IMR-90 (cell line): ENCODE results near the gene DBH. TPM values are rescaled to one million over a fixed set of nuclear protein-coding genes. Genes with fewer than 3 reads are reported as not detected.

Experiments used
- ATAC-seq: fragments of 200-7000 bp; cut with Tn5 transposase; 2 replicates; pipeline ENCODE4 v1.9.1; 2020; ENCODE audit warnings: low read depth, mild to moderate bottlenecking, moderate library complexity
- BruUV-seq: library from RNA; stranded (reverse); fragments of 400-500 nt; replicated peaks from 2 replicates; lab custom pipeline; 2021; lab: Mats Ljungman, UMichigan
- CTCF ChIA-PET: fragments of 300-600 bp; formaldehyde crosslinking; extraction: SDS; loops from one replicate; lab custom pipeline; 2021; ENCODE audit warnings: antibody characterized with exemption; lab: Yijun Ruan, JAX
- POLR2A ChIA-PET: fragments of 300-600 bp; sonication (Branson Sonifier 250); formaldehyde crosslinking; loops from one replicate; lab custom pipeline; 2022; ENCODE audit warnings: antibody characterized with exemption; ENCODE audit not compliant: unreplicated experiment; lab: Charles Lee
- DNase-seq: peaks from one replicate; pipeline ENCODE4 v3.0.0; 2013
- H2AFZ ChIP-seq: replicated peaks from 2 replicates; pipeline ENCODE3; 2013; ENCODE audit warnings: low read length, mild to moderate bottlenecking; ENCODE audit not compliant: poor library complexity
- H2AK5ac ChIP-seq: 2 replicates; pipeline ENCODE4 v1.6.1; 2013; ENCODE audit warnings: low read depth, low read length, inconsistent platforms
- H2AK9ac ChIP-seq: replicated peaks from 2 replicates; pipeline ENCODE3; 2013; ENCODE audit warnings: mild to moderate bottlenecking, low read depth, low read length, moderate library complexity; ENCODE audit not compliant: poor library complexity
- H2BK120ac ChIP-seq: 2 replicates; pipeline ENCODE4 v1.6.1; 2013; ENCODE audit warnings: low read depth, low read length, inconsistent platforms
- H2BK15ac ChIP-seq: 3 replicates; pipeline ENCODE4 v1.6.1; 2013; ENCODE audit warnings: low read depth, low read length, inconsistent platforms
- H2BK20ac ChIP-seq: 2 replicates; pipeline ENCODE4 v1.6.1; 2013; ENCODE audit warnings: low read depth, mild to moderate bottlenecking, inconsistent platforms, low read length, moderate library complexity
- H2BK5ac ChIP-seq: 2 replicates; pipeline ENCODE4 v1.6.1; 2013; ENCODE audit warnings: mild to moderate bottlenecking, low read depth, low read length, inconsistent platforms; ENCODE audit not compliant: poor library complexity, severe bottlenecking
- H3K14ac ChIP-seq: replicated peaks from 2 replicates; pipeline ENCODE4 v1.6.1; 2013; ENCODE audit warnings: low read depth, low read length, inconsistent platforms
- H3K18ac ChIP-seq: 2 replicates; pipeline ENCODE4 v1.6.1; 2013; ENCODE audit warnings: low read depth, low read length, control low read depth
- H3K23ac ChIP-seq: 2 replicates; pipeline ENCODE4 v1.6.1; 2013; ENCODE audit warnings: low read depth, low read length, inconsistent platforms
- H3K27ac ChIP-seq: 2 replicates; pipeline ENCODE4 v1.5.1; 2013; ENCODE audit warnings: mild to moderate bottlenecking, control low read depth, low read length; ENCODE audit not compliant: insufficient read depth
- H3K27me3 ChIP-seq: 2 replicates; pipeline ENCODE4 v1.6.1; 2013; ENCODE audit warnings: low read length; ENCODE audit not compliant: control insufficient read depth, insufficient read depth
- H3K36me3 ChIP-seq: 2 replicates; pipeline ENCODE4 v1.6.1; 2013; ENCODE audit warnings: low read length, mixed read lengths; ENCODE audit not compliant: control insufficient read depth, insufficient read depth
- H3K4ac ChIP-seq: 2 replicates; pipeline ENCODE4 v1.6.1; 2013; ENCODE audit warnings: low read depth, low read length, inconsistent platforms
- H3K4me1 ChIP-seq: 2 replicates; pipeline ENCODE4 v1.6.1; 2013; ENCODE audit warnings: low read length, mixed read lengths; ENCODE audit not compliant: control insufficient read depth, insufficient read depth
- H3K4me2 ChIP-seq: 2 replicates; pipeline ENCODE4 v1.6.1; 2013; ENCODE audit warnings: low read depth, mild to moderate bottlenecking, control low read depth, low read length, moderate library complexity
- H3K4me3 ChIP-seq: 2 replicates; pipeline ENCODE4 v1.5.1; 2013; ENCODE audit warnings: low read depth, mild to moderate bottlenecking, control low read depth, low read length, moderate library complexity; ENCODE audit not compliant: insufficient read depth
- H3K56ac ChIP-seq: 2 replicates; pipeline ENCODE4 v1.6.1; 2013; ENCODE audit warnings: low read length, inconsistent platforms; ENCODE audit not compliant: insufficient read depth; ENCODE audit errors: extremely low read depth
- H3K79me1 ChIP-seq, 2 experiments: 2 replicates each; pipeline ENCODE4 v1.6.1; 2013; ENCODE audit warnings: low read length in 2 of 2, inconsistent platforms in 1 of 2, low read depth in 1 of 2
- H3K9ac ChIP-seq: 2 replicates; pipeline ENCODE4 v1.6.1; 2013; ENCODE audit warnings: low read depth, low read length, control low read depth
- H3K9me1 ChIP-seq: 2 replicates; pipeline ENCODE4 v1.6.1; 2013; ENCODE audit warnings: low read length, inconsistent platforms; ENCODE audit not compliant: insufficient read depth
- H3K9me3 ChIP-seq: 2 replicates; pipeline ENCODE4 v1.6.1; 2013; ENCODE audit warnings: low read length; ENCODE audit not compliant: control insufficient read depth, insufficient read depth
- H4K20me1 ChIP-seq: 2 replicates; pipeline ENCODE4 v1.6.1; 2013; ENCODE audit warnings: low read length, inconsistent platforms; ENCODE audit not compliant: insufficient read depth
- H4K5ac ChIP-seq: 2 replicates; pipeline ENCODE4 v1.6.1; 2013; ENCODE audit warnings: mild to moderate bottlenecking, low read depth, low read length, control low read depth
- H4K8ac ChIP-seq, 2 experiments: 2 replicates each; pipeline ENCODE4 v1.6.1; 2013; ENCODE audit warnings: low read depth in 2 of 2, low read length in 2 of 2, control low read depth in 1 of 2, inconsistent platforms in 1 of 2
- H4K91ac ChIP-seq: 2 replicates; pipeline ENCODE4 v1.6.1; 2013; ENCODE audit warnings: low read depth, low read length, inconsistent platforms; ENCODE audit not compliant: insufficient read depth
- MXI1 ChIP-seq: IDR thresholded peaks from 2 replicates; pipeline ENCODE4 v1.6.1; 2012; ENCODE audit warnings: low read depth, mild to moderate bottlenecking, low read length, moderate library complexity, borderline replicate concordance
- WGBS, 2 experiments: methylation state at CpG; one replicate each; pipeline versions ENCODE4 v1.1.5 to v1.1.7; 2013; ENCODE audit warnings: missing lambda C conversion rate in 2 of 2; ENCODE audit not compliant: insufficient read length in 1 of 2; ENCODE audit errors: extremely low coverage in 2 of 2; 5-methylcytosine and 5-hydroxymethylcytosine counted together
- dilution Hi-C: fragments of 300-500 bp; cut with HindIII; formaldehyde crosslinking; loops from one replicate; pipeline ENCODE4 v1.14.3; 2018; ENCODE audit warnings: low sequenced_read_pairs; ENCODE audit not compliant: unreplicated experiment
- in situ Hi-C: fragments of 300-500 bp; cut with MboI; formaldehyde crosslinking; loops from 3 replicates; pipeline ENCODE4 v1.14.3; 2019; ENCODE audit warnings: low sequenced_read_pairs, inconsistent platforms, mixed read lengths
- intact Hi-C: fragments of 100-400 bp; cut with micrococcal nuclease; formaldehyde crosslinking; loops from 2 replicates; pipeline ENCODE4 v1.10.0; 2022
- polyA plus RNA-seq, 3 experiments: library from polyadenylated mRNA; depleted of rRNA; stranded (reverse); fragments of >200 nt; gene quantifications; 2 replicates each; pipeline ENCODE4 v1.2.3, GENCODE V29; 2012; ENCODE audit warnings: low replicate concordance in 1 of 3
- total RNA-seq: library from RNA; depleted of rRNA; stranded (reverse); fragments of >200 nt; gene quantifications from 2 replicates; pipeline ENCODE4 v1.2.3, GENCODE V29; 2012
- TF ChIP-seq, protein P1 (sequence below): fragments of 150-350 bp; IDR thresholded peaks from 2 replicates; pipeline ENCODE4 v1.6.1; 2016; ENCODE audit warnings: low read depth, mild to moderate bottlenecking, low read length, moderate library complexity, borderline replicate concordance

DBH gene
- total and polyA plus RNA-seq, 2 of the 4 experiments (the other 2 are of a cell fraction): not detected

DNA sequence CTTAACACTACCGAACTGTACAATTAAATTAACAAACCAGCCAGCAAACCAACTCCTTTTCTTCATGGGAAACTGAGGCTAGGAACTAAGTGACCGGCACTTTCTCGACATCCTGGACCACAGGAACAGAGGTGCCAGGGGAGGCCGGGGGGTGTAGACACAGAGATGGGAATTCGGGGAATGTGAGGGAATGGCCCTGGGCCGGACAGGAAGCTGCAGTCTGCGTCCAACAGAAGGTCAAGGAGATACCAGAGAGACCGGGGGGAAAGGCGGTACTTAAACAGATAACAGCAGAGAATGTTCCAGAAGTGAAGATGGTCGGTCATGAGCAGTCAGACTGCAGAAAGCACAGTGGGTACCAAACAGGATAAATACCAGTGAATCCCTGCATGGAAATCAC, 40.3 kb downstream of the DBH start:
- dilution Hi-C loops: no loop called here
- POLR2A ChIA-PET: interaction anchor here (0.6 kb wide), 1 partner anchor 977 kb away, joined by 4 read pairs; no protein-coding TSS in a partner anchor
- H4K91ac ChIP-seq: no peak overlapping the region

More for the DNA sequence above, 40.3 kb downstream of the DBH start:
- Histone ChIP-seq H3K4ac (no peak overlapping the region), H3K36me3 (no peaks in the 10 kb centered on the region), H3K9me1 (no peaks in the 10 kb centered on the region), H2AK9ac (peak overlapping the region; percentile 70), H3K27ac (no peak overlapping the region), H2BK5ac (no peak overlapping the region), H4K8ac (no peak overlapping the region), H3K18ac (no peak overlapping the region), H3K56ac (no peak overlapping the region), H2AK5ac (no peak overlapping the region), H2BK120ac (no peak overlapping the region), H3K4me2 (no peak overlapping the region), H2AFZ (no peak overlapping the region), H3K27me3 (no peaks in the 10 kb centered on the region; the same call in 1 of the 2 replicates), H4K5ac (no peak overlapping the region), H2BK15ac (no peak overlapping the region), H3K23ac (no peak overlapping the region), H3K14ac (no peak overlapping the region), H4K20me1 (no peaks in the 10 kb centered on the region), H2BK20ac (no peak overlapping the region), H3K4me3 (no peak overlapping the region), H3K9ac (no peak overlapping the region), H3K79me1 (no peaks in the 10 kb centered on the region), H3K9me3 (no peaks in the 10 kb centered on the region), H3K4me1 (no peaks in the 10 kb centered on the region)
- in situ Hi-C loops: no loop called here
- ATAC-seq (no peak; the same call in 1 of the 2 replicates), DNase-seq (no peak)
- TF ChIP-seq MXI1: no peak
- TF ChIP-seq, protein P1, sequence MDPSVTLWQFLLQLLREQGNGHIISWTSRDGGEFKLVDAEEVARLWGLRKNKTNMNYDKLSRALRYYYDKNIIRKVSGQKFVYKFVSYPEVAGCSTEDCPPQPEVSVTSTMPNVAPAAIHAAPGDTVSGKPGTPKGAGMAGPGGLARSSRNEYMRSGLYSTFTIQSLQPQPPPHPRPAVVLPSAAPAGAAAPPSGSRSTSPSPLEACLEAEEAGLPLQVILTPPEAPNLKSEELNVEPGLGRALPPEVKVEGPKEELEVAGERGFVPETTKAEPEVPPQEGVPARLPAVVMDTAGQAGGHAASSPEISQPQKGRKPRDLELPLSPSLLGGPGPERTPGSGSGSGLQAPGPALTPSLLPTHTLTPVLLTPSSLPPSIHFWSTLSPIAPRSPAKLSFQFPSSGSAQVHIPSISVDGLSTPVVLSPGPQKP: no peak
- 58% methylated on average over 3 of the region's 10 CpGs; no CpG with 5 or more reads in 1 of the 2 experiments for WGBS, 2 experiments
- CTCF ChIA-PET: no interaction called here
- BruUV-seq: no TSS peak
- intact Hi-C loops: no loop called here
